Urothelium cell line (cell line): ENCODE results near the gene FICD.
"Not testable (repeated sequence)": the region's sequence is repeated elsewhere in the genome, so short reads cannot be mapped to it uniquely, and the experiment has no call there.

Source experiments
- DNase-seq: peaks from one replicate; pipeline ENCODE4 v3.0.0; 2011; ENCODE audit warnings: low spot score, mixed read lengths
- FAIRE-seq: peaks from 2 replicates; lab custom pipeline; 2011; peaks lifted over from hg19 to GRCh38; lab: Jason Lieb, UNC

The FICD gene

DNA sequence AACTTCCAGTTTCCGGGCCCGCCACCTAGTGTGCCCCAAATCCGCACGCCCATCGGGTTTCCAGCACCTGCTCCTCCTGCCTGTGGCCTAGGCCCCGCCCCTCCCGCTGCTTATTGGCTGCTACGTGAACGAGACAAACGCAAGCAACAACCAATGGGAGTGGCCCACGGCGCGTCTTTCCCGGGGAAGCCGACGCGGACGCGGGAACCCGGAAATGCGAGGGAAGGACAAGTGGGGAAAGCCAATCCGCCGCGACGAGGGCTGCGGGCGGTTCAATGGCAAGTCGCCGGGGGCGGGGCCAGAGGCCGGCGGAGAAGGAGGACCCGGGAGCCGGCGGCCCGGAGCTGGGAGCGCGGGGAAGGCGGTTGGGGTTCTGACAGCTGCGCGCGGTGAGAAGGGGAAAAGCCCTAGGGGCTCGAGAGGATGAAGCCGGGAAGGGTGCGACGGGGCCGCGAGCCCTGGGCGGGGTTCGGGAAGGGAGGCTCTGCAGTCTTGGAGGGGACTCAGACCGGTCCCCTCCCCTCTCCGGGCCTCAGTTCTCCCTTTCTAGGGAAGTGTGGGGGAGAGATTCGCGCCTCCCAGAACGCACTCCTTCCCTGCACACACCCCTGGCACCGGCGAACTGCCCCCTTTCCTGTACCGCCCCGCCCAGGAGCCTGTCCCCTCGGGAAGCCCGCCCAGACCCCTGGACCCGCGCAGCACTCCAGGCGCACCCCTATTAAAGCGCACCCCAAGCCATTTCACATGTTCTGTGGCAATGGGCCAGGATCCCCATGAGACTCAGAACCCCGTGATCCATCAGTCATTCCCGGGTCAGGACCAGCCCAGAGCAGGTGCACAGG, at the start of gene FICD:
Gene FICD (plus strand): TSS at position 305 of the 842 bp plus-strand sequence. CDS start 1,696 bp downstream, outside the sequence.
- FAIRE-seq: peak; percentile 56
- peak; percentile 93 for DNase-seq

DNA sequence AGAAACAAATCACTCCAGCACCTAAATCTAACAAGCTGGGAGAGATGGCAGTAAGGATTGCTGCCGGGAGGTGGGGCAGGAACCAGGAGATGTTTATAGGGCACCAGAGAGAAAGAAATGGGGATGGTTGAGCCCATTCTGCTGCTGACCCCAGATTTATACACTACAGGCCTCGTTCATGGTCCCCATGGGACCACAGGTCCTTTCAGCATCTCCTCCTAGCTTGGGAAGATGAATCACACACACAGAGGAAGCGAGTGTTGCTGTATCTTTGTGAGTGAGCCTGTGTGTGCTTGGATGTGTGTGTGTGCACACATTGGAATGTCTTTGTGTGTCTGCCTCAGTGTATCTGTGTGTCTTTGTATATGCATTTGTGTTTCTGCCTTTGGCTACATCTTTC, 49.7 kb upstream of the FICD start:
- DNase-seq (no peak), FAIRE-seq (no peak)

DNA sequence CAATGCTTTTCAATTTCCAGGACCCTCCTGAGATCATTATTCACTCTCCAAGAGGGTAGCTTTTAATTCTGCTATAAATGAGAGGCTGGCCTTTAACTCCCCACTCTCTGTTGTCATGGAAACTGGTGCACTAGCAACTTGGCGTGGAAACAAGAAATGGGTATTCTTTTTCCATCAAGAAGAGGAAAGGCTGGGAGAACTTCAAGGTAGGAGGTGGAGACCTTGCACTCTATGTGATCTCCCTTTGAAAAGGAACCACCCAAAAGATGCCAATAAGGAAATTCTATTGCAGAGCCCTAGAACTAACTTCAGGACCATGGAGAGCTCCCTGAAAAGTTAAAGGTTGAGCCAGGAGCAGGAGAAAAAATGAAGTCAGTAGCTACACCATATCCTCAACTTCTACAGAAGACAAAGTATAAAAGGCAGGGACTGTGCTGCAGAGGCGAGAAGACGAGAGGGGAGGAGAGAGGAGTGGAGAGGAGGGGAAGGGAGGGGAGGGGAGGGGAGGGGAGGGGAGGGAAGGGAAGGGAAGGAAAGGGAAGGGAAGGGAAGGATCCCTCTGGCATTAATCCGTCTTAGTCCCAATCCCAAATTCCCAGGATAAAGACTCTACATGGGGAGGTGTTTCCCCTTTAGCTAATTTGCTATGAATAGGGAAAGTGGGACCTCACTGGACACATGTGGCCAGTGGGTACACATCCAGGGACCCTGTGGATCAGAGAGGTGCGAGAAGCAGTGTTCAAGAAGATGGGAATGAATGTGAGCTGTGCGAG, 46.7 kb upstream of the FICD start:
- no peak for FAIRE-seq
- DNase-seq: peak; percentile 37

DNA sequence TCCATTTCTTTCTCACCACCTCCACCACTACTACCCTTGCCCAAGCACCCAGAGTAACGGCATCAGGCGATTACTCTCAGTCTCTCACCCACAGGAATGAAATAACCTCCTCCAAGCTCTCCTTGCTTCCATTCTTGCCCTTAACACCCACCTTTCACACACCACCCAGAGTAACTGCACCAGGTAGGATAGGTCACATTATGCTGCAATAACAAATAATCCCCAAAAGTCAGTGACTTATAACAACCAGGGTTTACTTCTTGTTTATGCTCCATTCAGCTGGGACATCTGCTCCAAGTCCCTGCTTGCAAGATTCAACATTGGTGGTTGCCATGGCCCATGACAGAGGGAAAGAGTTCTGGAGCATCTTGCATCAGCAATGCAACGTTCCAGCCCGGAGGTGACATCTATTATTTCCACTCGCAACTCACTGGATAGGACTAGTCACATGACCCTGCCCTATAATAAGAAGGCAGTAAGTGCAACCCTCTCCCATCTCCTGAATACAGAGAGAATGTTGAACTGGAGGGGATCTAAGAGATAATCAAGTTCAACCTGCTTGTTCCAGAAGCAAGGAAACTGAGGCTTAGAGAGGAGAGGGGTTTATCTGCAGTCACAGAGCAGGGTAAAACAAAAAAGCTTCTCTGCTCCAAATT, 41.5 kb upstream of the FICD start:
- DNase-seq (no peak), FAIRE-seq (no peak)

DNA sequence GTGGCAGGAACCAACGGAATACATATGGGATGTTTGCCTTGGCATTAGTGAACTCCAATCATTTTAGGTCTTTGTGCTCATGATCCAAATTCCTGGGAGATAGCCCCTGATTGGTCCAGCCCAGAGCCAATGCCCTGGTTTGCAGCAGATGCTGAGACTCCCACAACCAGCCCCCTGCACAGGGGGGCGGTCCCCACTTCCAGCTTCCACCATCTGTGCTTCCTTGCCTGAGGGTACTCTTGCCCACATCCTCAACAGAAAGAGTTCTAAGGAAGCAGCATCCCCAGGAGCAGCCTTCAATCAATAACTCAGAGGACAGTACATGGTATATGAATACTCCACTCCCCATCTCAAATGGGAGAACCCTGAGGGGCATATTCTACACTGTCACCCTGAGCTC, 39.7 kb upstream of the FICD start:
- DNase-seq: no peak

DNA sequence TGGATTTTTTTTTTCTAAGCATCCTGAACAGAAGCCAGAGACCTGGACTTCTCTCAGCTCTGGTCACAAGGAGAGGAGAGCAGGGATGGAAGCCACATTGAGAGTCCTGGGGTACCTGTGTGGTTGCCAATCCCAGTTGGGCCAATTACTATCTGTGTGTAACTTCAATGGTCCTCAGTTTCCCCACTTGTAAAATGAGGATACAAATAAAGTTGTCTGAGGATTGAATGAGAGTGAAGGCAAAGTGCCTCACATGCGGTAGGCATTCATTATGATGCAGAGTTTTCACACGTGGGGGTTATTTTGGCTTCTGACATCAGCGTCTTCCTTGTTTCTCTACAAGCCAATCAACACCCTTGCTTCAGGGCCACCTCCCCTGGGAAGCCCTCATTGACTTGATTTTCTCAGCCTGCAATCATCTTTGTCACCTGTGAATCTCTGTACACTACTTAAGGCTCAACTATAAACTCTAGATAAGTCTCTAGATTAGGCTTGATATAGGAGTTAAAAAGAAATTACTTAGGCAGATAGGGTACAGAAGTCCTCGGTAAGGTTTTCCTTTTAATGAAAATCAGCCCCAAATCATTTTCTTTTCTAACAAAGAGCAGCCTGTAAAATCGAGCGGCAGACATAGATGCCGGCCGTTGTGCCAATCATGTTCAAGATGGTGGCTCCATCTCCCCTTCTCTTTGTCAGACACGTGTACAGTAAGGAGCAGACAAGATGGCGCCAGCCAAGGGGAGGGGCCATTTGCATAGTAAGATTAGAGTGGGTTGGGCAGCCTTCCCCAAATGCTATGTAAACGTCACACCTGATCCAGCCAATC, 37.8 kb upstream of the FICD start:
- DNase-seq (no peak), FAIRE-seq (no peak)

More for the DNA sequence above, 39.7 kb upstream of the FICD start:
- no peak for FAIRE-seq

DNA sequence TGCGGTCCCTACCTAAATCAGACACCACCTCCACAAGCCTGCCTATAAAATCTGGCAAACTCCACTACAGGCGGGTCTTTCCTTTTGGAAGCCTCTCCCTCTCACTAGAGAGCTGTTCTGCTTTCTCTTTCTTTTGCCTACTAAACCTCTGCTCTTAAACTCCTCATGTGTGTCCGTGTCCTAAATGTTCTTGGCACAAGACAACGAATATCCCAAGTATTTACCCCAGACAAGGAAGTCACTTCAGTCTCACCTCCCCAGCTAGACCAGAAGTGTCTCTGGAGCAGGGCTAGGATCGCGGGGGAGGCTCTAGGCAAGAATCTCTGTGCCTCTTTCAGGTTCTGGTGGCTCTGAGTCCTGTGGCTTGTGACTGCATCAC, 37.2 kb upstream of the FICD start:
- FAIRE-seq: no peak

DNA sequence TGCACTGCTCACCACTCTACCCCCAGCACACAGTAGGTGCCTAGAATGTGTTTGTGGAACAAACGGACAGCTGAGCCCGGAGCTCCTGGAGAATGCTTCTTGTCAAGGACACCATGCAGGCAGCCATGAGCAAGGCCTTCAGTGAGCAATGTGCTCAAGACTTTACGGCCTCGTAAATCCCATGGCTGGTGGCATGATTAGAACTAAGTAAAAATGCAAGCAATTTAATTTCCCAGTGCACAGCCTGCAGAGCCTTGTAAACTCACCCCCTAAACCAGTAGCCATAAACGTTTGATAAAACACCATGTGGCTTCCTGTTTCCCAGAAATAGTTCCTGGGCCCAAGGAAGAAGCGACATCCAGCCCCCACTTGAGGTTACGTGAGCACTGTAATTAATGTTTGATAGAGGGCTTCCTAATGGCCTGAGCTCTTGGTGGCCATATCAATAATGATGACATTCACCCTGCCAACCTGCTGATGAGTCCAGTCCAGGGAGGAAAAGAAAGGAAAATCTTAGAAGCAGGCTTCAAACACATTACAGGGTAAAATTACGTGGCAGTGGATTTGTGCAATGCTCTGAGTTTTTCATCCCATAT, 36.4 kb upstream of the FICD start:
- FAIRE-seq: no peak
- no peak for DNase-seq

More for the DNA sequence above, 37.2 kb upstream of the FICD start:
- no peak for DNase-seq

DNA sequence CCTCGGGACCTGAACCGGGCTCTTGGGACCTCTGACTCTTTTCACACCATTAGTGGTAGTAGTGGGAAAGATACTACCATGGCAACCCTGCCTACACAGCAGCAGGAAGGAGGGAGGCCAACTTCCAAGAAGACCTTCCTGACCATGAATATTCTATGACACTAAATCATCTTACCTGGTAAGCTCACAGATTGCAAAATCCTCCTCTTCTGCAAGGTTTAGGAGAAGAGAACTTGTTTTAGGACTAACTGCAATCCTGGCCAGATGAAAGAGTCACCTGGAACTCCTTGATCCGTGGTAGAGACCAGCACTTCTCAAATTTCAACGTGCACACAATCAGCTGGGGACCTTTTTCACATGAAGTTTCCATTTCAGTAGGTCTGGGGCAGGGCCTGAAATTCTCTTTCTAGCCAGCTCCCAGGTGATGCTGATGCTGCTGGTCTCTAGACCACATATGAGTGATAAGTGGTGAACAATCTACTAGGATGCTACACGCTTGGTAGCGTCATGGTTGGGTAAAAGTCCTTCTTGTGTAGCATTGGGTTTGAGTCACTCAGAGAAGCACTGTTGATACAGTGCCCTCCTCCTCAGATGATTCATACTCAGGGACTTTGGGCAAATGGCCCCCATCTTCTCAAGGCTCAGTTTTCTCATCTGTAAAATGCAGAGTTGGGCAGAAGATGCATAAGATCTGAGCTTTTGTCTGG, 35.6 kb upstream of the FICD start:
- FAIRE-seq (no peak), DNase-seq (no peak)

DNA sequence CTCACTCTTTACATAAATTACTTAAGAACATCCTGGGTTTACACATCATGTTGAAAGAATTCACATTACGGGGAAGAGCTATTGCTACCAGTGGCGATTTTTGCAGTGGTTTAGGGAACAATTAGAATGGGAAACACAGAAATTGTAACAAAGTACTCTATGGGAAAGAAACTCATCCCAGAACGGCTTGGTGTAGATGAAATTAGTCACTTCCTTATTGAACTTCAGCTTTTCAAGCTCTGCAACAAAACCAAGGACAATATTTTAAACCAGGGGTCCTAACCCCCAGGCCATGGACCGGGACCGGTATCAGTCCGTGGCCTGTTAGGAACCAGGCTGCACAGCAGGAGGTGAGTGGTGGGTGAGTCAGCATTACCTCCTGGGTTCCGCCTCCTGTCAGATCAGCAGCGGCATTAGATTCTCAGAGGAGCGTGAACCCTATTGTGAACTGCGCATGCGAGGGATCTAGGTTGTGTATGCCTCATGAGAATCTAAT, 32.3 kb upstream of the FICD start:
- no peak for DNase-seq
- no peak for FAIRE-seq

DNA sequence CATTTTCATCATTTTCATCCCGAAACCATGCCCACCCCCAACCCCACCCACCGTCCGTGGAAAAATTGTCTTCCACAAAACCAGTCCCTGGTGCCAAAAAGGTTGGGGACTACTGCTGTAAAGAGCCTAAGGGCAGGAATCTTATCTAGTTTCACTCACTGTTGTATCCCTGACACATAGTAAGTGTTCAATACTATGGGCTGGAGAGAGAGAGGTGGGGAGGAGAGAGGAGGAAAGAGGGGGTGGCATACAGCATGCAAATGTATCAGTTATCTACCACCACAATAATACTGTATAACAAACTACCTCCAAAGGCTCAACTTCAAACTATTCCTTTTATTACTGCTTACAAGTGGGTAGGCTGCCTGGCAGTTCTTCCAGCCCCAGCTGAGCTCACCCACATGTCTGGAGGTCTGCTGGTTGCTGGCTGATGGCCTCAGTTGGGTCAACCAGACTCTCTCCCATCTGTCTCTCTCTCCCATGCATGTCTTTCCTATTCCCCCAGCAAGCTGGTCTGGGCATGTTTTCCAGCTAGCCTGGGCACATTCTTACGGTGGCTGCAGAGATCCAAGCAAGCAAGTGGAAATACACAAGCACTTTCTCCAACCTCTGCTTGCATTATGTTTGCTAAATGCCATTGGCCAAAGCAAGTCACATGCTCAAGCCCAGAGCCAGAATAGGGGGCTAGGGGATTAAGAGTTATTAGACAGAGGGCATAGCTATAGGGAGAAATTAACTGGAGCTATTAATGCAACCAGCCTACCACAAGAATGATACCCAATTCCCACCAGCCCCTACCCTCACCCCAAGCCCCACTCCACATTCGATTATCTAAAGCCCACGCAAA, 31.6 kb upstream of the FICD start:
- FAIRE-seq (no peak), DNase-seq (no peak)

DNA sequence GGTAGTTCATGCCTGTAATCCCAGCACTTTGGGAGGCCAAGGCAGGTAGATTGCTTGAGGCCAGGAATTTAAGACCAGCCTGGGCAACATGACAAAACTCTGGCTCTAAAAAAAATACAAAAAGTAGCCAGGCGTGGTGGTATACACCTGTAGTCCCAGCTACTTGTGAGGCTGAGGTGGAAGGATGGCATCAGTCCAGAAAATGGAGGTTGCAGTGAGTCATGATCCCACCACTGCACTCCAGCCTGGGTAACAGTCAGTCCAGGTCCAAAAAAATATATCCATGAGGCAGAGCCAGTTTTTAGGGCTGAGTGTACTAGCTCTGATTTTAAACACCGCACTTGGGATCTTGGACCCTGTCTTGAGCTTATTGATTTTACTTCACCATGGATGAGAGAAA, 30.6 kb upstream of the FICD start:
- DNase-seq (no peak), FAIRE-seq (no peak)

DNA sequence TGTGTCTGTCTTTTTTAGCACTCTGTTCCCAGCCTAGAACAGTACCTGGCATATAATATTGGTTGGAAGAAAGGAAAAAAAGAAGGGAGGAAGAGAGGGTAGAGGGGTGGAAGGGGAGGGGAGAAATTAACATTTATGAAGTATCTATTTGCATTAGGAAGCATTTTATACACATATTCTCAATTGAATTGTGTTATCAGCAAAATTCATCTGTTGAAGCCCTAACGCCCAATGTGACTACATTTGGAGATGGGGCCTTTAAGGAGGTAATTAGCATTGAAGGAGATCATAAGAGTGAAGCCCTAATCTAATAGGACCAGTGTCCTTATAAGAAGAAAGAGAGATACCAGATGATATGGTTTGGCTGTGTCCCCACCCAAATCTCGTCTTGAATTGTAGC, 30.2 kb upstream of the FICD start:
- FAIRE-seq (no peak), DNase-seq (no peak)

DNA sequence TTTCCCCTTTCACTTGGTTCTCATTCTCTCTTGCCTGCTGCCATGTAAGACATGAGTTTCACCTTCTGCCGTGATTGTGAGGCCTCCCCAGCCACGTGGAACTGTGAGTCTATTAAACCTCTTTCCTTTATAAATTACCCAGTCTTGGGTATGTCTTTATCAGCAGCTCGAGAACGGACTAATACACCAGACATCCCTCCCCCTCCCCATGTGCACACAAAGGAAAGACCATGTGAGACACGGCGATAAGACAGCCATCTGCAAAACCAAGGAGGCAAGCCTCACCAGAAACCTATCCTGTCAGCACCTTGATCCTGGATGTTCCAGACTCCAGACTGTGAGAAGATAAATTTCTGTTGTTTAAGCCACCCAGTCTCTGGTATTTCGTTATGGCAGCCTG, 29.7 kb upstream of the FICD start:
- not testable (repeated sequence) for FAIRE-seq, DNase-seq

DNA sequence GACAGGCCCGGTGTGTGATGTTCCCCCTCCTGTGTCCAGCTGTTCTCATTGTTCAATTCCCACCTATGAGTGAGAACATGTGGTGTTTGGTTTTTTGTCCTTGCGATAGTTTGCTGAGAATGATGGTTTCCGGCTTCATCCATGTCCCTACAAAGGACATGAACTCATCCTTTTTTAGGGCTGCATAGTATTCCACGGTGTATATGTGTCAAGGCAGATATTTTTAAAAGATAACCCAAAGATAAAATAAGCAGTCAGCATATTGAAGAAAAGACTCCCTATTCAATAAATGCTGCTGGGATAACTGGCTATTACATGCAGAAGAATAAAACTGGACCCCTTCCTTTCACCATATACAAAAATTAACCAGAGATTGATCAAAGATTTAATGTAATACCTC, 28.0 kb upstream of the FICD start:
- not testable (repeated sequence) for DNase-seq, FAIRE-seq

DNA sequence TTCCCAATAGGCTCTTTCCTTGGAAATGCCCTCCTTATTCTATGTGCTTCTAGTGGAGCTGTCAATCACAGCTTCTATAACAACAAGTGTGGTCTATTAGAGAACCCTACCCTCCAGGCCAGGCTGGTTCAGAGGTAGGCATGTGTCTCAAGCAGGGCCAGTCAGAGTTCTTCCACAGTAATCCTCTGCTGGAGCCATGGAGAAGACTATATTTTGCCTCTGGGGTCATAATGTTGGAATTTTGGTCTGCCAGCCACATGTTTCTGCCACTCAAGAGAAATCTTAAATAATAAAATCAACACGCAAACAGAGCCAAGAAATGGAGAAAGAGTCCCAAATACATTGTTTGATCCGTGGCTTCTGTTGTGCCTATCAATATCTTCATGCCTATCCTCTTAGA, 23.8 kb upstream of the FICD start:
- DNase-seq (no peak), FAIRE-seq (no peak)

DNA sequence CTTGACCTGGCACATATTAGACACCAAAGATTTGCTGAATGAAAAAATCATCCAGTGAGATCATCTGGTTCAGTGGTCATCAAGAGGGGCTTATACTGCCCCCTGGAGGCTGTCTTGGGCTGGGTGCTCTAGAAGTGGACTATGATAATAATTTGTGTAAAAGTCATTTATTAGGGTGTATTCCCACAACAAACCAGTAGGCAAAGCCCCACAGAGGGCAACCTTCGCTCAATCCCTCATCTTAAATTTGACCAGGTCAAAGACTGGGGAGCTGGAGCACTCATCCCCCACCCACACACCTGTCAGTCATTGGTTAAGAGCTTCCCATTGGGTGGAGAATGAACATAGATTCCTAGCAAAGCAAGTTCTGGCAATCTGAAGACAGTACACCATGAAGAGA, 20.0 kb upstream of the FICD start:
- DNase-seq (no peak), FAIRE-seq (no peak)

DNA sequence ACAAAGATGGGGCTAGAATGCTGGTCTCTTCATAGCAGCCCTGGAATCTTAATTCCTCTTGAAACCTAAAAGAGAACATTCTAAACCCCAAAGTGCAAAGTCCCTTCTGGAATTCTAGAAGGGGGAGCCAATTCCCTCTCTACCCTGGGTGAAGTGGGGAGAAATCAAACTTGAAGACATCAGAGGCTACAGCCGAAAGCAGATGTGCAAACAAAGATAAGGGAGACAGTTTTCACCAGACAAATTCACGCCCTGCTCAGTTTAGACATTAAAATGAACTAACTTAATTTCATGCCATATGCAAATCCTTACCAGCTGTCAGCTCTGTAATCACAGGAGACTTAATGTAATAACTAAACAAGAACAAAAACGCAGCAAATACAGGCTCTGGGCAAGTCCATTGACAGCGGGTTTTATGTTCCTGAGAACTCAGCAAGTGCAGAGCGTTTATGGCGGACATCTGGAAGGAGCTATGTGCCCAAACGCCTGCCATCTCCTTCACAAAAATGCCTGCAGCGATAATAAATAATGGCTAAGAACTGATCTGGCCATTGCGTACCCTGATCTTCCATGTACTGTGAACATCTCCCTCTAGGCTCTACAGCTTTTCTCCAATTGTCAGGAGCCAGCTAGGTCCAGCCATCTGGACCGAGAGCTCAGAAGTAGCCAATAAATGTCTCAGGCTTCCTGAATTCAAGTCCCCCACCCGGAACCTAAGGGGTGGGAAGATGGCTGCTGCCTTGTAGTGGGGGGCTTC, 19.1 kb upstream of the FICD start:
- no peak for FAIRE-seq
- DNase-seq: no peak
